ENCODE measurements around the gene LARGE2. TPM values are rescaled to one million over a fixed set of nuclear protein-coding genes. Genes with fewer than 3 reads are reported as not detected.
A peak's percentile ranks its signal among the peaks of the same experiment; 100 is the strongest.
"Not testable (repeated sequence)": the region's sequence is repeated elsewhere in the genome, so short reads cannot be mapped to it uniquely, and the experiment has no call there.

The LARGE2 gene
- total RNA-seq, 2 donors from 2014 or later: 0.32 to 0.50 TPM

GRCh38 chr11:45894555-45895247 is 27.8 kb upstream of the LARGE2 start:
- no peak for ATAC-seq
- no peak for DNase-seq
- intact Hi-C loops (cut with DNase I): no loop called here

GRCh38 chr11:45895553-45896259 is 26.8 kb upstream of the LARGE2 start:
- no peak for DNase-seq
- ATAC-seq: no peak
- intact Hi-C loops (cut with DNase I): no loop called here

DNA sequence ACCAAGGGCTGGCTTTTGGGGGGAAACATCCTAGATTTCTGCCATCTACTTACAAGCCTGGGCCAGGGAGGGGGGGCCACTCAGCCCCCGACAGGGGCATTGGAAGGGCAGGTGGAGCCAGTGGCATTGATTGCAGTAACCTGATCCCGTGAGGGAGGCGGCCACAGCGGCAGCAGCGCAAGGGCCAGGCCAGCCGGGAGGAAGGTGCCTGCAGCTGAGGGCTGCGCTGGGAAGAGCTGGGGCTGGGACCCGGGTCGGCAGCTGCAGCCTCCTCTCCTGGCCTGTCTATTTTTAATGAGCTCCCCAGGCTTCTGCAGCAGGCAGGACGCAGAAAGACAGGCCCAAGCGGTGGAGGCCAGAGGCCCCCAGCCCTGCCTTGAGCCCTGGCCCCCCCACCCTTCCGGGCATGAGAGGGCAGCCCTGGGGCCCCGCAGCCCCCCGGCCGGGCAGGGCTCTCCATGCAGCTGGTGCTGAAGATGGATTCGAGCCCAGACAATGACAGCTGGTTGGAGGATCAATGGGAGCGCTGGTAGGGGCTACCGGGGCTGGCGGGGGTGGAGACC is 26.0 kb upstream of the LARGE2 start:
- DNase-seq (no peak), ATAC-seq (no peak)

DNA sequence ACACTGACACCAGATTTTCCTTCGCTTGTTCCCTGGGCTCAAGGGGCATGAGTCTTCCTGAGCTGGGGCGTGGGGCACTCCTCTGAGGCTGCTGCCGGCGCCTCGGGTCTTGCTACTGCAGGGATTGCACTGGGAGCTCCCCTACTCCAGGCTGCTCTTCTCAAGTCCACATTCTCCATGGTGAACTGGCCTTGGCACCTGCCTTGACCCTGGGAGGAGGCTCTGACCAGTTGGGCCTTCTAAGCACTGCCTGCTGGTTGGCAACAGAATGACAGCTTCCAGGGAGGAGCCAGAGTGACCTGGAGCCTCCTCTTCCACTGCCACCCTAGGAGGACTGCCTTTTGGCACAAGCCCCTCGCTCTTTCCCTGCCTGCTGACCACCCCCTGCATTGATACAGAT is 24.9 kb upstream of the LARGE2 start:
- intact Hi-C loops (cut with DNase I): no loop called here
- ATAC-seq: no peak
- no peak for DNase-seq

More for the DNA sequence above, 26.0 kb upstream of the LARGE2 start:
- intact Hi-C loops (cut with DNase I): no loop called here

- DNase-seq (no peak), ATAC-seq (no peak)
- intact Hi-C loops (cut with DNase I): no loop called here
These were observed 23.4 kb upstream of the LARGE2 start for GRCh38 chr11:45899086-45899447.

DNA sequence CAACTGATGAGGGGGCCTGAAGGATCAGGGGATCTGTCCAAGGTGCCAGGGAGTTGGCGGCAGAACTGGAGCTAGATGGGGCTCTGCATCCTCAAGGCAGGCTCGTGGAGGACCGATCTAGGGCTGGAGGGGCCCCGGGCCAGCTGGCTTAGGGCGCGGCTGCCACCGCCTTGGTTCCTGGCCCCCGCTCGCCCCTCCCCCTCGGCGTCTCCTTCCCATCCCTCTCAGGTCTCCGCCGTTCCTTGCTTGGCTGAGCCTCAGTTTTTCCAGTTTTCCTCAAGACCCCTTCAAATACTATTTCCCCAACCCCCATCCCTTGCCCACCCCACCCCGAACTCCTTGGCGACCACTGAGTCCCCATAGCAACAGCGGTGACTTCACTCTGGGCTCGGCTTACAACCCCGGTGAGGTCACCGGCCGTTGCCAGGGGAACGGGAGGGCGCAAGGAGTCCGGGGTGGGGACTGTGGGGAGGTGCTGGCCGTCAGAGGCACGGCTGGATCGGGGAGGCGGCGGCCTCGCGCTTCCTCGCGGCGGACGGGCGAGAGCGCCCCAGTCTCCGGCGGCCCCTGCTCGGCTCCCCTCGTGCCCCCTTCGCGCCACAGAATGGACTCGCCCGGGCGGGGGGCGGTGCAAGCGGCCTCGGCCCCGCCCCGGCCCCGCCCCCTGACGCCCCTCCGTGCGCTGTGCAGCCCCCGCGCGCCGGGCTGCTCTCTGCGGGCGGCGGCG is 22.8 kb upstream of the LARGE2 start:
- DNase-seq (peak; percentile 92), ATAC-seq (peak; percentile 84 to 91)
- intact Hi-C loops (cut with DNase I): no loop called here

GRCh38 chr11:45900175-45900800 is 22.2 kb upstream of the LARGE2 start:
- DNase-seq; intact Hi-C loops (cut with DNase I): not testable (repeated sequence)
- peak; percentile 15 to 27 for ATAC-seq

GRCh38 chr11:45900916-45901617 is 21.4 kb upstream of the LARGE2 start:
- ATAC-seq: peak; percentile 2 to 14
- DNase-seq: no peak
- intact Hi-C loops (cut with DNase I): no loop called here

- no peak for ATAC-seq
- DNase-seq: no peak
- intact Hi-C loops (cut with DNase I): no loop called here
These were observed 20.8 kb upstream of the LARGE2 start for GRCh38 chr11:45901626-45902025.

GRCh38 chr11:45902452-45903380 is 19.7 kb upstream of the LARGE2 start:
- DNase-seq: no peak
- intact Hi-C loops (cut with DNase I): no loop called here
- no peak for ATAC-seq

DNA sequence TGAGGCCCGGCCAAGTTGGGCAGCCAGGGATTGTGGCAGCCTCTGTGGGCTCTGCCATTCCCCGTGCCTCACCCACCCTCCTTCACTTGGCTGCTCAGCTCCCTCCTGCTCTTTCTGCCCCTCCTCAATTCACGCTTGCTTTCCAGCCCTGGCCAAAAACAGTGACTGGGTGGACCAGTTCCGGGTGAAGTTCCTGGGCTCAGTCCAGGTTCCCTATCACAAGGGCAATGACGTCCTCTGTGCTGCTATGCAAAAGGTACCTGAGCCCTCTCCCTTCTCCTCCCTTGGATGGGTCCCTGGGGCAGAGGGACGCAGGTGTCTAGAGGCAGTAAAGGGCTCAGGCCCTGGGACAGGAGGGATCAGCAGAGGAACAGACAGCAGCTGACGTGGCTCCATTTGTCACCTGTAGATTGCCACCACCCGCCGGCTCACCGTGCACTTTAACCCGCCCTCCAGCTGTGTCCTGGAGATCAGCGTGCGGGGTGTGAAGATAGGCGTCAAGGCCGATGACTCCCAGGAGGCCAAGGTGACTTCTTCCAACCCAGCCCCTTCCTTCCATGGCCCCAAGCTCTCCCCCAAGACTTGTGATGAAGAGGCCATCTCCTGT is 18.0 kb upstream of the LARGE2 start:
- DNase-seq (no peak), ATAC-seq (no peak)
- intact Hi-C loops (cut with DNase I): no loop called here

- intact Hi-C loops (cut with DNase I): no loop called here
- no peak for DNase-seq
- ATAC-seq: no peak
These were observed 17.4 kb upstream of the LARGE2 start for GRCh38 chr11:45905095-45905494.

- ATAC-seq; intact Hi-C loops (cut with DNase I); DNase-seq: not testable (repeated sequence)
These were observed 16.9 kb upstream of the LARGE2 start for GRCh38 chr11:45905576-45905975.

- intact Hi-C loops (cut with DNase I): no loop called here
- ATAC-seq (no peak), DNase-seq (no peak)
These were observed 16.3 kb upstream of the LARGE2 start for GRCh38 chr11:45906096-45906682.

DNA sequence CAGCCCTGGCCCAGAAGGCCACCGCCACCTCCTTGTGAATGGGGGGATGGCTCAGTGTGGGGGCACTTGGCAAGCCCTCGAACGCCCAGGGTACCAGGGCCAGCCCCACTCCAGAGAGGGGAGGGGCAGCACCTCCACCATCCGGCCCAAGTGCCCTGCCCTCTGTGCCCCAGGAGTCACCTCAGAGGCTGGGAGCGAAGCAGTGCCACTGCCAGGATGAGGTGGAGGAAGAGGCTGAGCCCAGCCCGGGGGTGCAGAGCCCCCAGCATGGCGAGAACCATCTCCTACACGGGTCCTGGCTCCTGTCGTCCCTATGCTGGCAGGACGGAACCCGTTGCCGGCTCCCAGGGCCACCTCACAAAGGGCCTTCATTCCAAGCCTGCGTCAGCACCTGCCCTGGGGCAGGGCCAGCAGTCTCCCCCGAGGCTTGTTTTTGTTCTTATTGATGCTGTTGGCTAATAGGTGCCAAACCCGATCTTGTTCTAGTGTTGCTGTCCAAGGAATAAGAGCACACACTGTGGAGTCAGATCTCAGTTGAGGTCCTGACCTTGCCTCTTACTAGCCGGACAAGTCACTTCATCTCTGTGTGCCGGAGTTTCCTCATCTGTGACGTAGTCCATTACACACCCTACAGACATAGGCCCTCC is 15.4 kb upstream of the LARGE2 start, which contains the start of gene FREY1:
Gene FREY1, minus strand, starts transcription at position 307 of the 647 bp plus-strand sequence. Its CDS starts 26 bp downstream, at position 281.
- ATAC-seq: no peak

DNA sequence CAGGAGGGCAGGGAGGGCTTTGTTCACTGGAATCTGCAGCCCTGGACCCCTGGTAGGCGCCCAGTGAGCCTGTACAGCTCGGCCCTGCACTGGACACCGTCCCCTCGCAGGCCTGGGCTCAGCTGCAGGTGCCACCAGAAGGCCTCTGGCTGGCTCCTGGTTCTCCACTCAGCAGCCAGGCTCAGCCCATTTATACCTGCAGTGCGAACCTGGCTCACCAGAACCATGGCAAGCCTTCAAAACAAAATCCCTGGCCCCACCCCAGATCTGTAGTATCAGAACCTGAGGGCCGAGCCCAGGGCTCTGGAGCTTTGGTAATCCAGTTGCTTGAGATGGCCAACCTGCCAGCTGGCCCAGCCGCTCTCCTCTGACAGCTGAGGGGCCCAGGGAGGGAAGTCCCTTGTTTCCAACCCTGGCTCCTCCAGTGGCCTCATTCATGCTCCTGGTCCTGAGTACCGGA is 14.5 kb upstream of the LARGE2 start:
- ATAC-seq: peak; percentile 3 to 19
- no peak for DNase-seq
- intact Hi-C loops (cut with DNase I): no loop called here

More for the DNA sequence above, 15.4 kb upstream of the LARGE2 start, which contains the start of gene FREY1:
- intact Hi-C loops (cut with DNase I): no loop called here
- DNase-seq: no peak

Data from left cardiac atrium (tissue), 4 donors.